GM18867 (cell line): ENCODE measurements around the gene CCDC57.

Source experiments
- ATAC-seq: cut with Tn5 transposase; IDR thresholded peaks from one replicate; pipeline ENCODE4 v1.9.1; 2021; ENCODE audit warnings: mild to moderate bottlenecking, moderate library complexity; ENCODE audit not compliant: unreplicated experiment

The CCDC57 gene

GRCh38 chr17:82110298-82110697, 102.3 kb downstream of the CCDC57 start:
- ATAC-seq: no peak

GRCh38 chr17:82108961-82109475, 103.6 kb downstream of the CCDC57 start:
- no peak for ATAC-seq

GRCh38 chr17:82108496-82108945, 104.1 kb downstream of the CCDC57 start:
- no peak for ATAC-seq

- no peak for ATAC-seq
These were observed 104.6 kb downstream of the CCDC57 start for GRCh38 chr17:82108038-82108437.

GRCh38 chr17:82107341-82107860, 105.2 kb downstream of the CCDC57 start:
- no peak for ATAC-seq

GRCh38 chr17:82106688-82107305, 105.8 kb downstream of the CCDC57 start:
- no peak for ATAC-seq

- ATAC-seq: peak; percentile 76
These were observed 106.6 kb downstream of the CCDC57 start for GRCh38 chr17:82105882-82106687.

- ATAC-seq: no peak
These were observed 107.2 kb downstream of the CCDC57 start for GRCh38 chr17:82105417-82105881.

GRCh38 chr17:82104797-82105416, 107.7 kb downstream of the CCDC57 start:
- no peak for ATAC-seq

- no peak for ATAC-seq
These were observed 108.8 kb downstream of the CCDC57 start for GRCh38 chr17:82103553-82104451.

- no peak for ATAC-seq
These were observed 110.6 kb downstream of the CCDC57 start for GRCh38 chr17:82101767-82102679.

- no peak for ATAC-seq
These were observed 111.3 kb downstream of the CCDC57 start for GRCh38 chr17:82101301-82101715.

GRCh38 chr17:82100502-82101298, 111.9 kb downstream of the CCDC57 start:
- ATAC-seq: no peak

- ATAC-seq: peak; percentile 15
These were observed 113.5 kb downstream of the CCDC57 start for GRCh38 chr17:82098939-82099763.

GRCh38 chr17:82098169-82098938, 114.3 kb downstream of the CCDC57 start, which contains the start of gene FASN:
Gene FASN (minus strand): TSS chr17:82098236. CDS start chr17:82096445, 1,791 bp downstream.
- ATAC-seq: peak; percentile 67

GRCh38 chr17:82097919-82098168, 114.8 kb downstream of the CCDC57 start:
- ATAC-seq: peak; percentile 23
